MM.1S (cell line): ENCODE results near the gene CYP17A1.
A peak's percentile ranks its signal among the peaks of the same experiment; 100 is the strongest.

ENCODE experiments used
- DNase-seq: peaks from one replicate; pipeline ENCODE4 v3.0.0-alpha.2; 2015
- H2AFZ ChIP-seq: fragments of 300-600 bp; sonication (generic); 2 replicates; pipeline ENCODE4 v1.6.0; 2016; ENCODE audit warnings: antibody characterized with exemption, low read length
- H3F3A ChIP-seq: fragments of 300-600 bp; sonication (generic); 2 replicates; pipeline ENCODE4 v1.6.1; 2016; ENCODE audit warnings: mild to moderate bottlenecking, antibody characterized with exemption, low read length, moderate library complexity, mixed read lengths; ENCODE audit not compliant: insufficient read depth
- H3K27ac ChIP-seq: fragments of 300-600 bp; sonication (generic); 2 replicates; pipeline ENCODE4 v1.5.1; 2016; ENCODE audit warnings: mild to moderate bottlenecking, low read length
- H3K27me3 ChIP-seq: fragments of 300-600 bp; sonication (generic); replicated peaks from 2 replicates; pipeline ENCODE4 v1.6.0; 2016; ENCODE audit warnings: low read length; ENCODE audit not compliant: insufficient read depth
- H3K36me3 ChIP-seq: fragments of 300-600 bp; sonication (generic); replicated peaks from 2 replicates; pipeline ENCODE4 v1.6.1; 2016; ENCODE audit warnings: mild to moderate bottlenecking, low read length, mixed read lengths; ENCODE audit not compliant: insufficient read depth
- H3K4me1 ChIP-seq: fragments of 300-600 bp; sonication (generic); 2 replicates; pipeline ENCODE4 v1.6.1; 2016; ENCODE audit warnings: low read length, mixed read lengths
- H3K4me2 ChIP-seq: fragments of 300-600 bp; sonication (generic); 2 replicates; pipeline ENCODE4 v1.6.0; 2016; ENCODE audit warnings: low read depth, low read length
- H3K4me3 ChIP-seq: fragments of 300-600 bp; sonication (generic); 2 replicates; pipeline ENCODE4 v1.5.1; 2016; ENCODE audit warnings: low read length, mixed read lengths
- H3K79me2 ChIP-seq: fragments of 300-600 bp; sonication (generic); 2 replicates; pipeline ENCODE4 v1.6.1; 2016; ENCODE audit warnings: mixed run types, low read length, mixed read lengths
- H3K9ac ChIP-seq: fragments of 300-600 bp; sonication (generic); 2 replicates; pipeline ENCODE4 v1.6.1; 2016; ENCODE audit warnings: low read length, mixed read lengths
- H3K9me2 ChIP-seq: fragments of 300-600 bp; sonication (generic); replicated peaks from 2 replicates; pipeline ENCODE4 v1.6.1; 2016; ENCODE audit warnings: mild to moderate bottlenecking, low read length, mixed read lengths; ENCODE audit not compliant: insufficient read depth
- H3K9me3 ChIP-seq: fragments of 300-600 bp; sonication (generic); replicated peaks from 2 replicates; pipeline ENCODE4 v1.6.1; 2016; ENCODE audit warnings: mild to moderate bottlenecking, low read length, mixed read lengths; ENCODE audit not compliant: insufficient read depth
- H4K20me1 ChIP-seq: fragments of 300-600 bp; sonication (generic); 2 replicates; pipeline ENCODE4 v1.6.1; 2016; ENCODE audit warnings: mild to moderate bottlenecking, low read length, moderate library complexity, mixed read lengths; ENCODE audit not compliant: insufficient read depth
- CTCF ChIP-seq: fragments of 300-600 bp; sonication (generic); IDR thresholded peaks from 2 replicates; pipeline ENCODE4 v1.5.1; 2016; ENCODE audit warnings: antibody characterized with exemption, low read length, mixed read lengths
- EZH2 ChIP-seq: fragments of 300-600 bp; sonication (generic); optimal IDR thresholded peaks from 2 replicates; pipeline ENCODE3; 2017; ENCODE audit warnings: low read depth, mild to moderate bottlenecking, antibody characterized with exemption, low read length, mixed read lengths
- EZH2phosphoT487 ChIP-seq: fragments of 300-600 bp; sonication (generic); IDR thresholded peaks from 2 replicates; pipeline ENCODE4 v1.6.1; 2018; ENCODE audit warnings: antibody characterized with exemption, low read length

The CYP17A1 gene

GRCh38 chr10:102791754-102792395 lies 45.3 kb downstream of the CYP17A1 start:
- Histone ChIP-seq H3K79me2 (peaks cover 80% of the 10 kb centered on the region), H3K9ac (no peak overlapping the region), H3K4me1 (peaks cover 29% of the 10 kb centered on the region), H3K4me3 (no peak overlapping the region), H3K9me3 (no peaks in the 10 kb centered on the region), H3F3A (peaks cover 22% of the 10 kb centered on the region), H3K27me3 (no peaks in the 10 kb centered on the region), H3K36me3 (no peaks in the 10 kb centered on the region), H2AFZ (no peak overlapping the region), H4K20me1 (no peaks in the 10 kb centered on the region), H3K27ac (no peak overlapping the region), H3K4me2 (no peak overlapping the region), H3K9me2 (no peaks in the 10 kb centered on the region)
- DNase-seq, result no peak
- TF ChIP-seq CTCF, result no peak
- no peak for TF ChIP-seq EZH2phosphoT487
- TF ChIP-seq EZH2, result no peak

- Histone ChIP-seq H3K4me2 (no peak overlapping the region), H3K9me2 (no peaks in the 10 kb centered on the region), H3K36me3 (no peaks in the 10 kb centered on the region), H3K4me1 (peaks cover 36% of the 10 kb centered on the region), H3F3A (peaks cover 19% of the 10 kb centered on the region), H3K9ac (no peak overlapping the region), H2AFZ (no peak overlapping the region), H3K27me3 (no peaks in the 10 kb centered on the region), H4K20me1 (no peaks in the 10 kb centered on the region), H3K27ac (no peak overlapping the region), H3K4me3 (no peak overlapping the region), H3K79me2 (peaks cover 75% of the 10 kb centered on the region), H3K9me3 (no peaks in the 10 kb centered on the region)
- DNase-seq, result no peak
- TF ChIP-seq CTCF (no peak), EZH2phosphoT487 (no peak), EZH2 (no peak)
These were observed 51.4 kb downstream of the CYP17A1 start for GRCh38 chr10:102785818-102786217.

DNA sequence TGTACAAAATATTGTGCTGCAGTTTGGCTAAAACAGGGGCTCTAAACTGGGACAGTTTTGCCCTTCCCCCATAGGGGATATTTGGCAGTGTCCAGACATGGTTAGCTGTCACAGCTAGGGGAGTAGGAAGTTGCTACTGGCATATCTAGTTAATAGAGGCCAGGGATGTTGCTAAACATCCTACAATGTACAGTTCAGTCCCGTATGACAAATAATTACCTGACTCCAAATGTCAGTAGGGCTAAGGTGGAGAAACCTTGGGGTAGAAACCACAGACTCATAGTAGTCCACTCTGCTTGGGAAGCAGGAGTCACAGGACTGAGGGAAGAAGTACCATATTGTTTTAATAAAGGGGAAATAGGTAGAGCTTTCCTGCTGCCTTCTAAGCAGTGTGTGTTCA lies 53.6 kb downstream of the CYP17A1 start:
- peaks cover 54% of the 10 kb centered on the region for H3K4me1 ChIP-seq
- H3K27ac ChIP-seq, result peak overlapping the region; percentile 99; the same call in 1 of the 2 replicates
- no peak overlapping the region for H2AFZ ChIP-seq
- H3K36me3 ChIP-seq, result no peaks in the 10 kb centered on the region; the same call in 1 of the 2 replicates
- H3K4me3 ChIP-seq, result no peak overlapping the region
- H3K27me3 ChIP-seq, result no peaks in the 10 kb centered on the region
- H3K79me2 ChIP-seq, result peaks cover 77% of the 10 kb centered on the region
- no peaks in the 10 kb centered on the region for H3K9me2 ChIP-seq
- H3K9me3 ChIP-seq, result no peaks in the 10 kb centered on the region
- no peak overlapping the region for H3K4me2 ChIP-seq
- no peak for TF ChIP-seq EZH2phosphoT487
- no peak for TF ChIP-seq EZH2
- no peak for TF ChIP-seq CTCF
- no peak for DNase-seq
- peaks cover 33% of the 10 kb centered on the region for H3F3A ChIP-seq
- H3K9ac ChIP-seq, result no peak overlapping the region
- no peaks in the 10 kb centered on the region for H4K20me1 ChIP-seq
